ENCODE results near the gene GLS. TPM values are rescaled to one million over a fixed set of nuclear protein-coding genes. Genes with fewer than 3 reads are reported as not detected.

The GLS gene
- polyA plus RNA-seq, result 511 TPM
- long read RNA-seq, donor 1, full-length matches to known transcripts, result 41 of 281 reads
- long read RNA-seq, donor 1, partial matches to known transcripts, result 234 of 281 reads
- long read RNA-seq, donor 1, other reads (novel, unspliced or antisense), result 6 of 281 reads
- long read RNA-seq, donor 2, full-length matches to known transcripts, result 75 of 145 reads
- long read RNA-seq, donor 2, partial matches to known transcripts, result 70 of 145 reads
- long read RNA-seq, donor 2, other reads (novel, unspliced or antisense), result 0 of 145 reads
- long read RNA-seq, donor 3, result 0 reads
- long read RNA-seq, donor 4, full-length matches to known transcripts, result 13 of 13 reads
- long read RNA-seq, donor 4, partial matches to known transcripts, result 0 of 13 reads
- long read RNA-seq, donor 4, other reads (novel, unspliced or antisense), result 0 of 13 reads
- long read RNA-seq, donor 5, full-length matches to known transcripts, result 12 of 50 reads
- long read RNA-seq, donor 5, partial matches to known transcripts, result 38 of 50 reads
- long read RNA-seq, donor 5, other reads (novel, unspliced or antisense), result 0 of 50 reads
- long read RNA-seq, donor 6, full-length matches to known transcripts, result 78 of 490 reads
- long read RNA-seq, donor 6, partial matches to known transcripts, result 402 of 490 reads
- long read RNA-seq, donor 6, other reads (novel, unspliced or antisense), result 10 of 490 reads
- long read RNA-seq, donor 7, full-length matches to known transcripts, result 13 of 86 reads
- long read RNA-seq, donor 7, partial matches to known transcripts, result 73 of 86 reads
- long read RNA-seq, donor 7, other reads (novel, unspliced or antisense), result 0 of 86 reads
- long read RNA-seq, donor 8, full-length matches to known transcripts, result 90 of 724 reads
- long read RNA-seq, donor 8, partial matches to known transcripts, result 634 of 724 reads
- long read RNA-seq, donor 8, other reads (novel, unspliced or antisense), result 0 of 724 reads
- long read RNA-seq, donor 9, full-length matches to known transcripts, result 69 of 104 reads
- long read RNA-seq, donor 9, partial matches to known transcripts, result 35 of 104 reads
- long read RNA-seq, donor 9, other reads (novel, unspliced or antisense), result 0 of 104 reads
- long read RNA-seq, donor 10, full-length matches to known transcripts, result 93 of 141 reads
- long read RNA-seq, donor 10, partial matches to known transcripts, result 48 of 141 reads
- long read RNA-seq, donor 10, other reads (novel, unspliced or antisense), result 0 of 141 reads
- long read RNA-seq, donor 11, full-length matches to known transcripts, result 39 of 49 reads
- long read RNA-seq, donor 11, partial matches to known transcripts, result 10 of 49 reads
- long read RNA-seq, donor 11, other reads (novel, unspliced or antisense), result 0 of 49 reads

DNA sequence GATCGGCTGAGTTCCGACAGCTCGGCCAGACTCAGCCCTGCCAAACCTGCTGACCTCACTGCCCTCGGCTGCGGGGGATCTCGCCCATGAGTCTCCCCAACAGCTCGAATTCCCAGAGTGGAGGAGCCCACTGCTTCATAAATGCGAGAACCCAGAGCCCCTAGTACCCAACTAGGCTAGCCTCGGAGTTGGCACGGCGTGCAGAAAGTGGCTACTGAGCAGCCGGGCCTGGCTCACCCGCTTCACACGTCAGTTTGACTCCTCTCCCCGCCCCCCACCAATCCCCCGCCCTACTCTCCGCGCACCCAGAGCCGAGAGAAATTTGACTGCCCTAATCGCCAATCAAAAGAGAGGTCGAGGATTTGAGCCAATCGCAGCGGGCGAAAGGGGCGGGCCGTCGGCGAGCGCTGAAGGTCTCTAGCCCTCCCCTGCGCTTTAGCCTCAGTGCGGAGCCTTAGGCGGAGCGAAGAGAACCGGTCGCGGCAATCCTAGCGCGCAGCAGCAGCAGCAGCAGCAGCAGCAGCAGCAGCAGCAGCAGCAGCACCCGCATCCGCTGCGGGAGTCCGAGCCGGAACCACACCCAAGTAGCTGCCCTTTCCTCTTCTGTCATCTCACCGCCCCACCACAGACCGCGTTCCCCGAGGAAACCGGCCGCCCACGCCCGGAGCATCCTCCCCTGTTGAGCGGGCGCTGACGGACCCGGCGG, at the start of gene GLS:
GLS (plus strand) TSS at position 444 of the 706 bp plus-strand sequence. CDS start 264 bp downstream, outside the sequence.
- peak within 1 kb of the TSS; percentile 98 for H3K27ac ChIP-seq (ENCODE audit: low read length)
- no peaks in the 10 kb centered on the region for H3K36me3 ChIP-seq (ENCODE audit: control insufficient read depth, insufficient read depth, low read length)
- H3K27me3 ChIP-seq (ENCODE audit: control insufficient read depth, insufficient read depth, low read length), result no peaks in the 10 kb centered on the region
- H3K4me3 ChIP-seq (ENCODE audit: low read length), result peak within 1 kb of the TSS; percentile 80
- no peaks in the 10 kb centered on the region for H3K9me3 ChIP-seq (ENCODE audit: control insufficient read depth, low read depth, low read length)
- no peaks in the 10 kb centered on the region for H3K4me1 ChIP-seq (ENCODE audit: control insufficient read depth, insufficient read depth, low read length)
- DNase-seq, result peak; percentile 97 to 98
- WGBS (ENCODE audit: insufficient coverage, low lambda C conversion rate), result no CpG with 5 or more reads among the region's 56 CpGs

DNA sequence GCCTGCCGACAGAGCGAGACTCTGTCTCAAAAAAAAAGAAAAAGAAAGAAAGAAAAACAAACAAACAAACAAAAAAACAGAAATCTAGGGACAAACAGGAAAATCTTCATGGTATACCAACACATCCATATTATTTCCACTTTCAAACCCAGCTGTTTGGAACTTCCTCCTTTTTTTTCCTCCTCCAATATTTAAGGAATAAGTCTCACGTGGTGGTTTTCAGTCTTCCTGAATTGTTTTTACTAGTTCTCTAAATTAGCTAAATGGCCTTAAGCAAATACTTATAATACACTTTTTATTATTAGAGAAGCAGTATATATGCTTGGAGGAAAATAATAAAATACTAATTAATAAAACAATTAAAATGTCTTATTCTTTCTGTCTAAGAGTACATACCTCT, 48.7 kb upstream of the GLS start:
- Histone ChIP-seq H3K4me1 (ENCODE audit: control insufficient read depth, insufficient read depth, low read length) (no peaks in the 10 kb centered on the region), H3K36me3 (ENCODE audit: control insufficient read depth, insufficient read depth, low read length) (no peaks in the 10 kb centered on the region), H3K4me3 (ENCODE audit: low read length) (no peak overlapping the region), H3K27ac (ENCODE audit: low read length) (no peak overlapping the region), H3K27me3 (ENCODE audit: control insufficient read depth, insufficient read depth, low read length) (no peaks in the 10 kb centered on the region), H3K9me3 (ENCODE audit: control insufficient read depth, low read depth, low read length) (no peaks in the 10 kb centered on the region)
- no peak for DNase-seq
- WGBS (ENCODE audit: insufficient coverage, low lambda C conversion rate), result 87% methylated on average over 3 of the region's 3 CpGs

DNA sequence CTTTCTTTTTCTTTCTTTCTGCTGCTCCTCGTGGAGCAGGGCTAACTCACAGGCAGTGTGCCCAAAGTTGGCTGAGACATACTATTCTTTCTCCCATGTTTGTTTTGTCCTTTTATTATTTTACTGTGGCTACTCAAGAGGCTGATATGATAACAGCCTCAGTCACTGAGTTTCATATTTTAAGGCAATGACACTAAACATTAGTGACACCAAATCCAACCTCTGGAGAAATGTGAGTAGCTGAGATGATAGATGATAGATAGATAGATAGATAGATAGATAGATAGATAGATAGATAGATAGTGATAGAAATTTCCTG, 45.8 kb upstream of the GLS start:
- H3K27me3 ChIP-seq (ENCODE audit: control insufficient read depth, insufficient read depth, low read length), result no peaks in the 10 kb centered on the region
- no peak for DNase-seq
- peaks cover under 1% of the 10 kb centered on the region for H3K4me1 ChIP-seq (ENCODE audit: control insufficient read depth, insufficient read depth, low read length)
- no peaks in the 10 kb centered on the region for H3K36me3 ChIP-seq (ENCODE audit: control insufficient read depth, insufficient read depth, low read length)
- no peak overlapping the region for H3K27ac ChIP-seq (ENCODE audit: low read length)
- H3K4me3 ChIP-seq (ENCODE audit: low read length), result no peak overlapping the region
- no peaks in the 10 kb centered on the region for H3K9me3 ChIP-seq (ENCODE audit: control insufficient read depth, low read depth, low read length)
- WGBS (ENCODE audit: insufficient coverage, low lambda C conversion rate), result 14% methylated on average over 1 of the region's 1 CpG

DNA sequence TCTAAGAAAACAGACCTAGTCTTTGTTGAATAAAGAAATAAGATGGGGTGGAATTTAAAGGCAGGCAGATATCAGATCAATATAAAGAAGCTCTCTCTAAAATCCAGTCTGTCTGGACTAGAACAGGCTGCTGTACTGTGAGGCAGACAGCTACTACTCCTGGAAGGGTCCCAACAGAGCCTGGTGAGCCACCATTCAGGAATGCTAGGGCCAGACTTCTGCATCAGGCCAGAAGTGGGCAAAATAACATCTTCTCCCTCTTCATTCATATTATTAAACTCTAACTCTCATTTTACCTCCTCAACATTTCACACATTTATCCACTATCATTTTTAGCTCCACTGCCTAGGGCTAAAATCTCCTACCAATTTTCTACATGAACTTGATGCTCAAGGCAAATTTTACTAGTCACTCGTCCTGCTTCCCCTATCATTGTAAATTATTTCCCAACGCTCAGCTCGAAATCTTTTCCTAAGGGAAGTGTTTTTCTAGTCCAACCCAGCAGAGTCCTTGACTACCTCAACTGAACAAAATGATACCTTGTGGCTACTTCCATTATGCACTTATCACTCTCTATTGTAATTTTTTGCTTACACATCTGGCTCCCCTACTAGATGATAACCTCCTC, 45.2 kb upstream of the GLS start:
- H3K27me3 ChIP-seq (ENCODE audit: control insufficient read depth, insufficient read depth, low read length), result no peaks in the 10 kb centered on the region
- peaks cover 5% of the 10 kb centered on the region for H3K4me1 ChIP-seq (ENCODE audit: control insufficient read depth, insufficient read depth, low read length)
- H3K36me3 ChIP-seq (ENCODE audit: control insufficient read depth, insufficient read depth, low read length), result no peaks in the 10 kb centered on the region
- no peaks in the 10 kb centered on the region for H3K9me3 ChIP-seq (ENCODE audit: control insufficient read depth, low read depth, low read length)
- no CpG with 5 or more reads among the region's 3 CpGs for WGBS (ENCODE audit: insufficient coverage, low lambda C conversion rate)
- no peak overlapping the region for H3K27ac ChIP-seq (ENCODE audit: low read length)
- H3K4me3 ChIP-seq (ENCODE audit: low read length), result no peak overlapping the region
- DNase-seq, result no peak

DNA sequence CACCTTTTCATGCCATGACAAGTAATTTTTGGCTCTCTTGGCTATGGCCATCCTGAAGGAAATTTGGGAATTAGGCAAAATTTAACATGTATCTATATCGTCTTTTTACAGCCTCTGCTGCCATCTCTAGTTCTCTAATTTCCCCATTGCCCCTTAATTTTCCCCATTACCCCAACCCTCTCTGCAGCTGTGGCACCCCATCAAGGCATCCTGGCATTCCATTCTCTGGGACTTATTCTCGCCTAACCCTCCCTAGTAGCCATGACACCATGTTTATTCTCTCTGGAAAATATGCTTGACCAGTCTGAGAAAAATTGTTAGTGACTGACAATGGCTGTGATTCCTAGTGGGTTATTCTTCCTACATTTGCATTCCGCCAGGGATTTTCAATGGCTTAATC, 43.9 kb upstream of the GLS start:
- peaks cover 11% of the 10 kb centered on the region for H3K4me1 ChIP-seq (ENCODE audit: control insufficient read depth, insufficient read depth, low read length)
- no peaks in the 10 kb centered on the region for H3K36me3 ChIP-seq (ENCODE audit: control insufficient read depth, insufficient read depth, low read length)
- no peaks in the 10 kb centered on the region for H3K9me3 ChIP-seq (ENCODE audit: control insufficient read depth, low read depth, low read length)
- no peak for DNase-seq
- H3K27ac ChIP-seq (ENCODE audit: low read length), result no peak overlapping the region
- WGBS (ENCODE audit: insufficient coverage, low lambda C conversion rate), result 56% methylated on average over 2 of the region's 3 CpGs
- H3K4me3 ChIP-seq (ENCODE audit: low read length), result no peak overlapping the region
- H3K27me3 ChIP-seq (ENCODE audit: control insufficient read depth, insufficient read depth, low read length), result no peaks in the 10 kb centered on the region

DNA sequence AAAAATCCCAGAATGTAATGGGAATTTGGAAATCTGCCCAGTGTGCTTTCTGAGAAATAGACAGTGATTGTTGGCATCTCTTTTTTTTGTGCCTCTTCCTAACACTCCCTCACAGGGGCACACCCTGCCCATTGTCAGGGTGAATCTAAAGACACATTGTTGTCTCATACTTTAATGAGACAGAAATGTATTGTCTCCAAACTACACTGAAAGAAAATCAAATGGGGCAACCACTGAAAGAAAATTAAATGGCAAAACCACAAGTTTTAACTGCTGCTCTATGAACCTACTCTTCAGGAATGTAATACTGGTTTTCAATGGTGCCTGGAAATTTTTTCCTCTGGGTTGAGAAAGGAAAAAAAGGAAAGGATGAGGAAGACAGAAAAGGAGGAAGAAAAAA, 43.2 kb upstream of the GLS start:
- Histone ChIP-seq H3K27me3 (ENCODE audit: control insufficient read depth, insufficient read depth, low read length) (no peaks in the 10 kb centered on the region), H3K36me3 (ENCODE audit: control insufficient read depth, insufficient read depth, low read length) (no peaks in the 10 kb centered on the region), H3K27ac (ENCODE audit: low read length) (no peak overlapping the region), H3K4me3 (ENCODE audit: low read length) (no peak overlapping the region), H3K9me3 (ENCODE audit: control insufficient read depth, low read depth, low read length) (no peaks in the 10 kb centered on the region), H3K4me1 (ENCODE audit: control insufficient read depth, insufficient read depth, low read length) (peaks cover 11% of the 10 kb centered on the region)
- DNase-seq, result no peak

DNA sequence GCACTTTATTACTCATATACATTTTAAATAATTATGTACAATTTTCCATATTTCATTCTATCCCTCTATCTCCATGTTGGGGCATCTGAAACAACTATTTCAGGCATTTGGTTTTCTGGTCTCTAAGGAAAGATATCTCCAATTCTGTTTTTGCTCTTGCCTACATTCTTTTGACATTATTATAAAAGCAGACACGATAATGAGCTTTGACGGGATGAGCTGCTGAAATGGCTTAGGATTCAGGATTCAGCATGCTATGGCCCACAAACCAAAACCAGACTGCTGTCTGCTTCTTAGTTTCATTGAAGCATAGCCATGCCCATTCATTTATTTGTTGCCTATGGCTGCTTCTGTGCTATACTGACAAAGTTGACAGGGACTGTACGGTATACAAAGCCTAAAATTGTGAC, 42.7 kb upstream of the GLS start:
- Histone ChIP-seq H3K36me3 (ENCODE audit: control insufficient read depth, insufficient read depth, low read length) (no peaks in the 10 kb centered on the region), H3K4me1 (ENCODE audit: control insufficient read depth, insufficient read depth, low read length) (peaks cover 11% of the 10 kb centered on the region), H3K27me3 (ENCODE audit: control insufficient read depth, insufficient read depth, low read length) (no peaks in the 10 kb centered on the region), H3K9me3 (ENCODE audit: control insufficient read depth, low read depth, low read length) (no peaks in the 10 kb centered on the region), H3K4me3 (ENCODE audit: low read length) (no peak overlapping the region), H3K27ac (ENCODE audit: low read length) (no peak overlapping the region)
- DNase-seq, result no peak
- WGBS (ENCODE audit: insufficient coverage, low lambda C conversion rate), result no CpG with 5 or more reads among the region's 3 CpGs

DNA sequence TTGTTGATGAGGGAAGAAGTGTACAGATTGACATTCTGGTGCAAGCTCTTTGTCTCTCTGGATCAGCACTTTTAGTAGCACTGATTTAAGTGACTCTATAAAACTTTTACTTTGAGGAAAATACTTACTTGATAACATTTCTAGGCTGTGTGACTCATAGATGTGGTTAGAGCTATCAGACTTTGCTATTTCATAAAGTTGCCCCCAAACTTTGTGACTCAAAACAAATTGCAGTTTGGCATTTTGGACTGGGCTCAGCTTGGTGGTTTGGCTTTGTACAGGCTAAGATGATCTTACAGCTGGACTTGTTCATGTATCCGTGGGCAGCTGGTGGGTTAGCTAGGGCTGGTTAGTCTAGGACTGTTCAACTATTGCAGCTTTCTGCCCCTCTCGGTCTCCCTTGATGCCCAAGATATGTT, 42.1 kb upstream of the GLS start:
- no peak for DNase-seq
- Histone ChIP-seq H3K27me3 (ENCODE audit: control insufficient read depth, insufficient read depth, low read length) (no peaks in the 10 kb centered on the region), H3K9me3 (ENCODE audit: control insufficient read depth, low read depth, low read length) (no peaks in the 10 kb centered on the region), H3K4me3 (ENCODE audit: low read length) (no peak overlapping the region), H3K27ac (ENCODE audit: low read length) (no peak overlapping the region), H3K36me3 (ENCODE audit: control insufficient read depth, insufficient read depth, low read length) (no peaks in the 10 kb centered on the region), H3K4me1 (ENCODE audit: control insufficient read depth, insufficient read depth, low read length) (peaks cover 11% of the 10 kb centered on the region)
- WGBS (ENCODE audit: insufficient coverage, low lambda C conversion rate), result 100% methylated on average over 2 of the region's 2 CpGs

DNA sequence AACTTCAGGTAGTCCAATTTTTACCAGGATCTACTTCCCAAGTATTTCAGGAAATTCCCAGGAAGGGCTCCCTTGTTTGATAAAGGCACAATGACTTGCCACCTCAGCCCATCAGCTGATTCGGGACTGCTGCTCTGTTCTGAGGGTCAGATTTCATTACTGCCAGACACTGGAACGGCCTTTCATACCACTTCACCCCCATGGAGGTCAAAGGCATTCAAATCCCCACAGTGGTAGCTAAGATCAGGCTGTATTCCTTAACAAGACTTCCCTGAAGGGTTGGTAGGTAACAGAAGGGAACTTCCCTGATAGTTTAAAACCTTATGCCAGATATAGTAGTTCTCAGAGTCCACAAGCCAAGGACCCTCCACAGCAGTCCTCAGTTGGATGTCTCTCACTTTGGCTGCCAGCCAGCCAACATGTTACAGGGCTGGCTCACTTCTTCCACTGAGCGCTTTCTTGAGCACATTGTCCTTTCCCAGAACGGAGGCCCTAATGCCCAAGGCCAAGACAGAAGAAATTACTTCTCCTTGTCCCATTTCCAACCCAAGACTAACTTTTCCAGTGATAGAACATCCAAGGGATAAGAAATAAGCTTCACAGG, 40.0 kb upstream of the GLS start:
- peak in 1 of 2 donors; percentile 67 for DNase-seq
- no CpG with 5 or more reads among the region's 4 CpGs for WGBS (ENCODE audit: insufficient coverage, low lambda C conversion rate)
- H3K27me3 ChIP-seq (ENCODE audit: control insufficient read depth, insufficient read depth, low read length), result no peaks in the 10 kb centered on the region
- peaks cover 11% of the 10 kb centered on the region for H3K4me1 ChIP-seq (ENCODE audit: control insufficient read depth, insufficient read depth, low read length)
- H3K36me3 ChIP-seq (ENCODE audit: control insufficient read depth, insufficient read depth, low read length), result no peaks in the 10 kb centered on the region
- no peaks in the 10 kb centered on the region for H3K9me3 ChIP-seq (ENCODE audit: control insufficient read depth, low read depth, low read length)
- no peak overlapping the region for H3K27ac ChIP-seq (ENCODE audit: low read length)
- H3K4me3 ChIP-seq (ENCODE audit: low read length), result no peak overlapping the region
